Mesendoderm (in vitro differentiated cells): ENCODE data around the gene RAD52.

ENCODE experiments used
- DNase-seq: peaks from one replicate; pipeline ENCODE4 v3.0.0; 2013
- H2AK5ac ChIP-seq: 2 replicates; pipeline ENCODE4 v1.6.1; 2013; ENCODE audit warnings: low read length, inconsistent platforms
- H2BK120ac ChIP-seq: 2 replicates; pipeline ENCODE4 v1.6.1; 2013; ENCODE audit warnings: low read depth, mild to moderate bottlenecking, low read length, moderate library complexity, mixed read lengths
- H2BK15ac ChIP-seq: replicated peaks from 2 replicates; pipeline ENCODE4 v1.6.1; 2013; ENCODE audit warnings: low read depth, mild to moderate bottlenecking, moderate library complexity
- H2BK5ac ChIP-seq: 2 replicates; pipeline ENCODE4 v1.6.1; 2013; ENCODE audit warnings: low read length, inconsistent platforms
- H3K18ac ChIP-seq: 2 replicates; pipeline ENCODE4 v1.6.1; 2013; ENCODE audit warnings: mild to moderate bottlenecking, low read length, mixed read lengths
- H3K23ac ChIP-seq: one replicate; pipeline ENCODE4 v1.6.1; 2013; ENCODE audit warnings: low read length
- H3K27ac ChIP-seq: 2 replicates; pipeline ENCODE4 v1.5.1; 2013; ENCODE audit warnings: low read depth, mild to moderate bottlenecking, inconsistent platforms, low read length, moderate library complexity
- H3K27me3 ChIP-seq: 2 replicates; pipeline ENCODE4 v1.6.1; 2013; ENCODE audit warnings: low read length, control low read depth, mild to moderate bottlenecking, inconsistent platforms; ENCODE audit not compliant: insufficient read depth, poor library complexity
- H3K36me3 ChIP-seq: 2 replicates; pipeline ENCODE4 v1.6.1; 2013; ENCODE audit warnings: low read length, inconsistent platforms; ENCODE audit not compliant: control insufficient read depth, insufficient read depth
- H3K4ac ChIP-seq: one replicate; pipeline ENCODE4 v1.6.1; 2013; ENCODE audit warnings: low read depth, mild to moderate bottlenecking, low read length, moderate library complexity
- H3K4me1 ChIP-seq: 2 replicates; pipeline ENCODE4 v1.6.1; 2013; ENCODE audit warnings: low read depth, low read length, inconsistent platforms; ENCODE audit not compliant: control insufficient read depth
- H3K4me2 ChIP-seq: 2 replicates; pipeline ENCODE4 v1.6.1; 2013; ENCODE audit warnings: low read length
- H3K4me3 ChIP-seq: 2 replicates; pipeline ENCODE4 v1.5.1; 2013; ENCODE audit warnings: mild to moderate bottlenecking, low read length
- H3K56ac ChIP-seq: one replicate; pipeline ENCODE4 v1.6.1; 2013; ENCODE audit warnings: low read length
- H3K79me1 ChIP-seq: 2 replicates; pipeline ENCODE4 v1.6.1; 2013; ENCODE audit warnings: low read length, inconsistent platforms
- H3K79me2 ChIP-seq: 2 replicates; pipeline ENCODE4 v1.6.1; 2013; ENCODE audit warnings: mild to moderate bottlenecking, low read length; ENCODE audit not compliant: control insufficient read depth, insufficient read depth
- H3K9ac ChIP-seq: 2 replicates; pipeline ENCODE4 v1.6.1; 2013; ENCODE audit warnings: low read length, inconsistent platforms
- H4K5ac ChIP-seq: one replicate; pipeline ENCODE4 v1.6.1; 2013; ENCODE audit warnings: low read length
- H4K8ac ChIP-seq: one replicate; pipeline ENCODE4 v1.6.1; 2013; ENCODE audit warnings: low read depth, mild to moderate bottlenecking, control low read depth, low read length, moderate library complexity
- WGBS: extraction: QIAGEN DNeasy Blood & Tissue Kit; methylation state at CpG from one replicate; pipeline ENCODE4 v1.1.7; 2013; ENCODE audit warnings: low lambda C conversion rate, missing lambda C conversion rate; ENCODE audit not compliant: insufficient coverage; ENCODE audit errors: extremely low coverage; 5-methylcytosine and 5-hydroxymethylcytosine counted together

The RAD52 gene

DNA sequence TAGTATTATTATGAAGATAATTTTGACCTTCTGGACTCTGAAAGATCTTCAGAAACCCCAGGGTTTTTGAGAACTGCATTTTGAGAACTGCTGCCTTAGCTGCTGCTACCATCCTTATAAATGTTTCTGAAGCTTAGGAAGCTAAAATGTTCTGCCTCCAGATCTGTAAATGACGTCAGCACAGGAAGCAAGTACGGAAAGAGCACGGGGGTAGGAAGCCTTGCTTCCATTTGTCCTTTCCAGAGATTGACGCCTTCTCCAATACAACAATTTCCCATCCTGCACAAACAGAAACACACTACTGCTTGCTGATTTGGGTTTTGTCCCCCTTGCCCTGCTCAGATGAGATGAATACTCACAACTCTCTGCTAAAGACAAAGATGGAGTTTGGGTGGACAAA, 17.9 kb downstream of the RAD52 start:
- no peak overlapping the region for H2BK5ac ChIP-seq
- H3K36me3 ChIP-seq, result peaks cover 9% of the 10 kb centered on the region
- no peaks in the 10 kb centered on the region for H3K79me1 ChIP-seq
- no peak overlapping the region for H2BK120ac ChIP-seq
- H3K4me2 ChIP-seq, result no peak overlapping the region
- H3K27ac ChIP-seq, result no peak overlapping the region
- peak overlapping the region; percentile 15 for H3K56ac ChIP-seq
- no peaks in the 10 kb centered on the region for H3K4me1 ChIP-seq
- DNase-seq, result no peak
- H4K5ac ChIP-seq, result no peak overlapping the region
- H2AK5ac ChIP-seq, result no peak overlapping the region
- no peak overlapping the region for H3K18ac ChIP-seq
- no peaks in the 10 kb centered on the region for H3K79me2 ChIP-seq
- no peak overlapping the region for H2BK15ac ChIP-seq
- H3K23ac ChIP-seq, result no peak overlapping the region
- no peaks in the 10 kb centered on the region for H3K27me3 ChIP-seq
- no CpG with 5 or more reads among the region's 4 CpGs for WGBS
- H4K8ac ChIP-seq, result no peak overlapping the region
- no peak overlapping the region for H3K4ac ChIP-seq
- H3K9ac ChIP-seq, result no peak overlapping the region
- H3K4me3 ChIP-seq, result no peak overlapping the region

DNA sequence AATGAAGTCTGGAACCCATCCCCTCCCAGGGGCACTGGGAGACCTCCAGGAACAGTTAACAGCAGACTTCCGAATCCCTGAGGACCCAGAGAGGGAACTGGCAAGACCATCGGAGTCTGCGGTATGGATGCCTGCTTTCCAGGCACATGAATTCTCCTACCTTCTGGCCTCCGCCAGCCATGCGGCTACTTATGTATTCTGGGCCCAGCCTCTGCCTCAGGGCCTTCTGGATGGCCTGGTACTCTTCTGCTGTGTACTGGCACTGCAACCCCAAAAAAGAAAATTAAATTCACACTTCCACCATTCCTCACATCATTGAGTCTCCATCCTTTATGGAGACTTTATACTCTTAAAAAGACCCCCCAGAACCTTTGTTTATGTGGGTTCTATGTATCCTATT, 18.4 kb downstream of the RAD52 start:
- no peaks in the 10 kb centered on the region for H3K27me3 ChIP-seq
- H4K8ac ChIP-seq, result no peak overlapping the region
- H3K4me2 ChIP-seq, result no peak overlapping the region
- H3K56ac ChIP-seq, result no peak overlapping the region
- no peak overlapping the region for H3K27ac ChIP-seq
- WGBS, result no CpG with 5 or more reads among the region's 5 CpGs
- no peaks in the 10 kb centered on the region for H3K79me1 ChIP-seq
- H3K79me2 ChIP-seq, result no peaks in the 10 kb centered on the region
- H2BK120ac ChIP-seq, result no peak overlapping the region
- H3K23ac ChIP-seq, result no peak overlapping the region
- no peak overlapping the region for H3K9ac ChIP-seq
- H3K18ac ChIP-seq, result no peak overlapping the region
- peaks cover 9% of the 10 kb centered on the region for H3K36me3 ChIP-seq
- H2BK15ac ChIP-seq, result no peak overlapping the region
- H2BK5ac ChIP-seq, result no peak overlapping the region
- H4K5ac ChIP-seq, result no peak overlapping the region
- no peak overlapping the region for H2AK5ac ChIP-seq
- no peaks in the 10 kb centered on the region for H3K4me1 ChIP-seq
- no peak overlapping the region for H3K4ac ChIP-seq
- no peak for DNase-seq
- H3K4me3 ChIP-seq, result no peak overlapping the region

DNA sequence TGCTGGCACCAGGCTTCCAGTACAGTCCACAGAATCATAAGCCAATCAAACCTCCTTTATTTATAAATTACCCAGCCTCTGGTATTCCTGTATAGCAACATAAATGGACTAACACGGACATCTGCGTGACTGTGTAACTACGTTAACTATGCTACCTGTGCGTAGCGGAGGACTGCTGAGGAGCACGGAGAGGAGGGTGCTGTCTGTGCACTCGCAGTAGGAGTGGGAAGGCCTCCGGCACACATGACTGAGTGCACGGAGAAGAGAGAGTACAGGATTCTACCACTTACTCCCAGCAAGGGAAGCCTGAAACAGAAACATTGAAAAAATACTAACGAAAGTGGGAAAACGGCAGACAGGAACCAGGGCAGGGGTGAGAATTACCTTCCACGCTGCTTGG, 22.9 kb downstream of the RAD52 start:
- H3K4ac ChIP-seq, result no peak overlapping the region
- no peak overlapping the region for H3K23ac ChIP-seq
- WGBS, result no CpG with 5 or more reads among the region's 12 CpGs
- no peak overlapping the region for H3K27ac ChIP-seq
- H4K8ac ChIP-seq, result no peak overlapping the region
- no peaks in the 10 kb centered on the region for H3K4me1 ChIP-seq
- no peak overlapping the region for H3K4me2 ChIP-seq
- H4K5ac ChIP-seq, result no peak overlapping the region
- H3K27me3 ChIP-seq, result no peaks in the 10 kb centered on the region
- DNase-seq, result no peak
- H3K79me1 ChIP-seq, result no peaks in the 10 kb centered on the region
- no peak overlapping the region for H3K18ac ChIP-seq
- H2BK15ac ChIP-seq, result no peak overlapping the region
- H3K79me2 ChIP-seq, result no peaks in the 10 kb centered on the region
- H2BK5ac ChIP-seq, result no peak overlapping the region
- no peak overlapping the region for H3K56ac ChIP-seq
- no peak overlapping the region for H3K9ac ChIP-seq
- H2AK5ac ChIP-seq, result no peak overlapping the region
- peaks cover 7% of the 10 kb centered on the region for H3K36me3 ChIP-seq
- H2BK120ac ChIP-seq, result no peak overlapping the region
- no peak overlapping the region for H3K4me3 ChIP-seq

GRCh38 chr12:922285-922684, 27.2 kb downstream of the RAD52 start:
- no CpG with 5 or more reads among the region's 2 CpGs for WGBS
- Histone ChIP-seq H4K8ac (no peak overlapping the region), H4K5ac (no peak overlapping the region), H3K4ac (no peak overlapping the region), H3K36me3 (peaks cover 1% of the 10 kb centered on the region), H3K4me3 (no peak overlapping the region), H3K79me2 (no peaks in the 10 kb centered on the region), H2AK5ac (no peak overlapping the region), H2BK120ac (no peak overlapping the region), H3K23ac (no peak overlapping the region), H3K4me2 (no peak overlapping the region), H2BK15ac (no peak overlapping the region), H3K79me1 (no peaks in the 10 kb centered on the region), H3K56ac (no peak overlapping the region), H3K27me3 (no peaks in the 10 kb centered on the region), H3K18ac (no peak overlapping the region), H2BK5ac (no peak overlapping the region), H3K27ac (no peak overlapping the region), H3K9ac (no peak overlapping the region), H3K4me1 (no peaks in the 10 kb centered on the region)
- DNase-seq, result no peak

DNA sequence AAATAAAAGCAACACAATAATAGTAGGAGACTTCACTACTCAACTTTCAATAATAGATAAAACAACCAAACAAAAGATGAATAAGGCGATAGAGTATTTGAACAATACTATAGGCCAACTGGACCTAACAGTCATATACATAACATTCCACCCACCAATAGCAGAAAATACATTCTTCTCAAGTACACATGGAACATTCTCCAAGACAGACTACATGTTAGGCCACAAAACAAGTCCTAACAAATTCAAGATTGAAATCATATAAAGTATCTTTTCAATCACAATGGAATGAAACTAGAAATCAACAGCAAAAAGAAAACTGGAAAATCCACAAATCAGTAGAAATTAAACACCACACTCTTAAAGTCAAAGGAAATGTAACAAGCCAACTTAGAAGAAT, 28.8 kb downstream of the RAD52 start:
- no peaks in the 10 kb centered on the region for H3K4me1 ChIP-seq
- no peak overlapping the region for H3K56ac ChIP-seq
- H3K4me2 ChIP-seq, result no peak overlapping the region
- no peaks in the 10 kb centered on the region for H3K27me3 ChIP-seq
- H3K79me2 ChIP-seq, result no peaks in the 10 kb centered on the region
- H4K8ac ChIP-seq, result no peak overlapping the region
- no peak overlapping the region for H4K5ac ChIP-seq
- DNase-seq, result no peak
- no peak overlapping the region for H3K18ac ChIP-seq
- no CpG with 5 or more reads among the region's 1 CpG for WGBS
- no peak overlapping the region for H3K4ac ChIP-seq
- H3K9ac ChIP-seq, result no peak overlapping the region
- H3K36me3 ChIP-seq, result peaks cover 5% of the 10 kb centered on the region
- H3K23ac ChIP-seq, result no peak overlapping the region
- H3K27ac ChIP-seq, result no peak overlapping the region
- H2BK120ac ChIP-seq, result no peak overlapping the region
- H2BK5ac ChIP-seq, result no peak overlapping the region
- H2AK5ac ChIP-seq, result no peak overlapping the region
- H2BK15ac ChIP-seq, result no peak overlapping the region
- H3K79me1 ChIP-seq, result no peaks in the 10 kb centered on the region
- no peak overlapping the region for H3K4me3 ChIP-seq

GRCh38 chr12:916712-917445, 32.6 kb downstream of the RAD52 start:
- no CpG with 5 or more reads among the region's 23 CpGs for WGBS
- no peak overlapping the region for H2AK5ac ChIP-seq
- peaks cover 9% of the 10 kb centered on the region for H3K36me3 ChIP-seq

More at GRCh38 chr12:916712-917445, 32.6 kb downstream of the RAD52 start:
- Histone ChIP-seq H4K5ac (no peak overlapping the region), H3K27ac (peak overlapping the region; percentile 1), H2BK120ac (no peak overlapping the region), H4K8ac (no peak overlapping the region), H3K4me2 (no peak overlapping the region), H3K18ac (no peak overlapping the region), H3K79me1 (no peaks in the 10 kb centered on the region), H3K27me3 (no peaks in the 10 kb centered on the region), H3K79me2 (no peaks in the 10 kb centered on the region), H3K4me1 (no peaks in the 10 kb centered on the region), H2BK15ac (no peak overlapping the region), H3K9ac (no peak overlapping the region), H3K56ac (no peak overlapping the region), H3K4me3 (no peak overlapping the region), H2BK5ac (no peak overlapping the region), H3K23ac (no peak overlapping the region), H3K4ac (no peak overlapping the region)
- no peak for DNase-seq
